Activated T-cell treated with anti-CD3 and anti-CD28 coated beads for 1 hour (primary cell): Measurements from ENCODE around the gene TMPRSS7.

Experiments
- DNase-seq: peaks from one replicate; pipeline ENCODE4 v3.0.0-alpha.2; 2020; ENCODE audit warnings: low read depth

Gene TMPRSS7

DNA sequence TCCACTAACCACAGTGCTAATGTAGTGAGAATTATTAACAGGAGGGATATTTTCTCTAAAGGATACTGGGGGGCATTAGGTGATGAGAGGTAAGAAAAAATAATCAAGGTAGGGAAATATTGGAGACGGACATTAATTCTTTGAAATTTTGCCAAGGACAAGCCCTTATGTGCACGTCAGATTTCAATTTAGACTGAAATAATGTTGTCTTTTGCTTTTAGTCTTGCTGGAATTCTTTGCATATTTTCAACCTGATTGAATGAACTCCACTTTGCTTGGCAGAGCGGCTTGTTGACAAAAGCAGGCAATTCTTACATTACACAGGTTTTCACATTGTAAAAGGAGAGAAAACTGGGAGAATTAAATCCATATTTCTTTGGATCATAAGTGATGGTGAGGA is 26.6 kb downstream of the TMPRSS7 start:
- no peak for DNase-seq

DNA sequence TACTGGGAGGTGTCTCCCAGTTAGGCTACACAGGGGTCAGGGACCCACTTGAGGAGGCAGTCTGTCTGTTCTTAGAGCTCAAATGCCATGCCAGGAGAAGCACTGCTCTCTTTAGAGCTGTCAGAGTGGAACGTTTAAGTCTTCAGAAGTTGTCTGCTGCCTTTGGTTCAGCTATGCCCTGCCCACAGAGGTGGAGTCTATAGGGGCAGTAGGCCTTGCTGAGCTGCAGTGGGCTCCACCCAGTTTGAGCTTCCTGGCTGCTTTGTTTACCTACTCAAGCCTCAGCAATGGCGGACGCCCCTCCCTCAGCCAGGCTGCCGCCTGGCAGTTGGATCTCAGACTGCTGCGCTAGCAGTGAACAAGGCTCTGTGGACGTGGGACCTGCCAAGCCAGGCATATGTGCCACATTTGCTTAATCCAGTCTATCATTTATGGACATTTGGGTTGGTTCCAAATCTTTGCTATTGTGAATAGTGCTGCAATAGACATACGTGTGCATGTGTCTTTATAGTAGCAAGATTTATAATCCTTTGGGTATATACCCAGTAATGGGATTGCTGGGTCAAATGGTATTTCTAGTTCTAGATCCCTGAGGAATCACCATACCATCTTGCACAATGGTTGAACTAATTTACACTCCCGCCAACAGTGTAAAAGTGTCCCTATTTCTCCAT is 38.0 kb downstream of the TMPRSS7 start:
- peak; percentile 48 for DNase-seq

DNA sequence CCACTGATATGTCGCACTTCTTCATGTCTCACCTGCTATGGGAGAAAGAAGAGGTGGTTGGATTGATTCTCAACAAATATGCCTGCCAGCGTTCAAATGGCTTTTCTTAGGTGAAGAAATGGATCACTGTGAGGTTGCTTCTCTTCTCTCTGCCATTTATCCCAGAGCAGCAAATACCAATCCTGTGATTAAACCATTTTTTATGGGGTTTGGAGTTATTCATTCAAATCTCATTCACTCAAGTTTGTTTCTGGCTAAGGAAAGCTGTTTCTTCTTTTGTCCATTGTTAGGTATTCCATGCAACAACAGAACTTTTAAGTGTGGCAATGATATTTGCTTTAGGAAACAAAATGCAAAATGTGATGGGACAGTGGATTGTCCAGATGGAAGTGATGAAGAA is 39.5 kb downstream of the TMPRSS7 start:
- no peak for DNase-seq

DNA sequence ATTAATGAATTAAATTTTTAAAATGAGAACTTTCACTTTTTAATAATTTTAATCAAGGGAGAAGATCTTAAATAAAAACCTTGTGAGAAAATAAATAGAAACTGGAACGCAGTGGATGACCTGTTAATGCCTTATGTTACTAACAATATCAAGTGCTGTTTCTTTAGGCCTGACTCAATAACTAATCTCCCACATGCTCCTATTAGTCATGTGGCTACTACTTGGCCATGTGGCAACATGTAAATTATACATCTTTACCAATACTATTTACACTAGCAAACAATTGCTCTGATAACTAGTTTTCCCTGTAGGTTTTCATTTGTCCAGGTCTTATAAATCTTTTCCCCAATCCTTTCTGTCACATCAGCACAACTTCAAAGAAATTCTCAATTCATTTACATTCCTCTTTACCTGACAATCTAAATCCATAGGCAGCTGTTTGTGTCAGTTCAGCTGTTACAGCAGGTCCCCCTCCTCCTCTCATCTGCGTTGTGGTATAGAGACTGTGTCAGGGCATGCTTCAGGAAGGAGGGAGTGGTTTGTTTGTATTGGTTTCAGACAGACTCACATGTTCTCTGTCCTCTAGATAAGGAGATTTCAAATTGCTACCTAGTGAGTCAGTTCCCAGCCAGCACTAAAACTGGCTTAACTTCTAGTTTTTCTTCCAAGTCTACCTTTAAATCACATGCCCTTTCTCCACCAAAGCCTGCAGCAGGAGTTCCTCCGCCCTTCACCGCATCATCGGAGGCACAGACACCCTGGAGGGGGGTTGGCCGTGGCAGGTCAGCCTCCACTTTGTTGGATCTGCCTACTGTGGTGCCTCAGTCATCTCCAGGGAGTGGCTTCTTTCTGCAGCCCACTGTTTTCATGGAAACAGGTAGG is 40.3 kb downstream of the TMPRSS7 start:
- DNase-seq: no peak

DNA sequence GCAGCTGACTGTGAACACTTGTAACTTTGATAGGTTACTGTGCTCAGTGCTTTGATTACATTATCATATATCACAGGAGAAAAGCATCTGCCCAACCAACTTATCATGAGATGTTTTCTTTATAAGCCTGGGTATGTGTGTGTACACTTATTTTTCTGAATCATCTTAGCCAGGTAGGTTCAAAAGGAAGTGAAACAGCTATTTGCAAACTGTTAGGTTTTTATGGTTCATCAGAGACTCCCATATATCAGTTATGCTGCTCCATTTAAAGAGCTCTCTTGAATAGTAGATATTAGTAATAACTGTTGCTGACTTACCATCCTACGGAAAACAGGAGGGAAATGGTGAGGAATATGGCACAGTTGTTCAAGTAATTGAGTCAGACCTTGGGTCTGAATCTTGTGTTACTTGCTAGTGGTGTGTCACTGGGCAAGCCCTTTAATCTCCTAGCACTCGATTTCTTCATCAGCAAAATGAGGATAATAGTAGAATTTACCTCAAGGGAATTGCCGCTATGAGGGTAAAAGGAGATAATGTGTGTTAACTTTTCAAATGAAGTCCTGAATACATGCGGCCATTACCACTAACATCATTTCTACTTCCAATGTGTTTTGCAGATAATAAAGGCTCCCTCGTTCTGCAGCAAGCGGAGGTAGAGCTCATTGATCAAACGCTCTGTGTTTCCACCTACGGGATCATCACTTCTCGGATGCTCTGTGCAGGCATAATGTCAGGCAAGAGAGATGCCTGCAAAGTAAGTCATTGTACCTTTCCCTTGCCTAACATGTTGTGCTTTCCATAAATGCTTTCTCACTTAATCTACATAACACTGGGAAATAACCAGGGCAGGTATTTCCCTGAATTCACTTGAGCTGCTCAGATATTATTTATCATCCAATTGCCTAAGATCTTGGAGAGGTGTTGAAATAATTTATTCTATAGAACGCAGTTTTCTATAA is 43.9 kb downstream of the TMPRSS7 start:
- DNase-seq: no peak

DNA sequence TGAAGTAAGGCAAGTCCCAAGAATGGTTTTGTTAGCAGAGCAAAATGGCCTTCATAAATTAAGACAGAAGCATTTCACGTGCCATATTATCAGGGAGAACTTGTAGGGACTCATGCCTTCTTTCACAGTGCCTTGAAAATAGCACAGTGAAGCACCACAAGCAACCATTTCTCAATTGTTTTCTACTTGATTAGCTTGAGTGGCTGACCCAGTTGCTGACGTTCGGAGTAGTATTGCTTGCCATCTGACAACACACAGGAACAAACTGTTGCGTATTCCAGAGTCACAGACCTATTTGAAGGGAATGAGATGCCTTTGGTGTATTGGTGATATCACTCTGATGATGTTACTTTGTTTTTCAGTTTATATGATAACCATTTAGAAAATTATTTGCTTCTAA is 48.7 kb downstream of the TMPRSS7 start:
- no peak for DNase-seq

DNA sequence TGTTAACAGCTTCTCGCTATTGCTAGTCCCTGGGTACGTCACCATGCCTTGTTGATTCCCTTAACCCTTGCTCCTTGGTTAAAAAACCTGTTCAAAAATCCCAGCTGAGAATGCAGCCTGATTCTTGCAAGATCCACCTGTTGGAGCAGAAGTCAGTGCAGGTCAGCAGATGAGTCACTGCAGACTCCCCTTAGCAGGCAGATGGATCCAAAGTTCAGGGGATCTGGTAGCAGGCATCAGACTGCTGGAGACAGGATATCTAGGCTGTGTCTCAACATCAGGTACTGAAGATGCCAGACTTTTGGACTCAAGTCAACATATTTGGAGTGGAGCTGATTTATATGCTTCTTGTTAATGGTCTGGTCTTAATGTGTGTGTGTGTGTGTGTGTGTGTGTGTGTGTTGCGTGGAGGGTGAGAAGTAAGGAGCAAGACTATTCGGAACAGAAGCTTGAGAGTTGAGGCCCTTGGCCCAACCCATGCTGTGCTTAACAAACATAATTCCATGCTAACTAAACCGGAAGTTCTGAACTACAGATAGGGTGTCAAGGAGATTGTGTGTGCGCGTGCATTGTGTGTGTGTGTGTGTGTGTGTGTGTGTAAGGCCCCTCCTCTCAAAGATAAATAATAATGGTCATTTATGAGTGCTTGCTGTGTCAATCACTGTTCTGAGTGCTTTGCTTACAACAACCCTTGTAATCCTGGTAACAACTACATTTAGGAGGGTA is 50.6 kb downstream of the TMPRSS7 start:
- no peak for DNase-seq

DNA sequence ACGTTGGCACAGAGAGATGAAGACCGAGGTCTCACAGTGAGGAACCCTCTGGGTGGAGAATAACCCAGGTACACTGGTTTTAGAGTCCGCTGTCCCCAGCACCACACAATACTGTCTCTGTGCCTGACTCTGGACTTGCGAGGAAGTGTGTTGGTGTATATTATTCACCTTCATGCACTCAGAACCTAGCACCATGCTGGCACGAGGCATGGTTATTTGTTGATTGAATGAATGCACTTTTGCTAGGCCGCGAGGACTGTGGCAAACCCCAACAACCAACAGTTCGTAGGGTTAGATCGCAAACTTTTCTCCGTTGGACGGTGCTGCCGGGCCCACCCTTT is 51.2 kb downstream of the TMPRSS7 start:
- no peak for DNase-seq

GRCh38 chr3:112086076-112086854 is 51.7 kb downstream of the TMPRSS7 start, which contains the start of gene C3orf52:
Gene C3orf52, plus strand, starts transcription at chr3:112086389. Its CDS starts 19 bp downstream, at chr3:112086408.
- DNase-seq: peak; percentile 36

- DNase-seq: no peak
Measured at GRCh38 chr3:112086875-112087524, 52.5 kb downstream of the TMPRSS7 start.

DNA sequence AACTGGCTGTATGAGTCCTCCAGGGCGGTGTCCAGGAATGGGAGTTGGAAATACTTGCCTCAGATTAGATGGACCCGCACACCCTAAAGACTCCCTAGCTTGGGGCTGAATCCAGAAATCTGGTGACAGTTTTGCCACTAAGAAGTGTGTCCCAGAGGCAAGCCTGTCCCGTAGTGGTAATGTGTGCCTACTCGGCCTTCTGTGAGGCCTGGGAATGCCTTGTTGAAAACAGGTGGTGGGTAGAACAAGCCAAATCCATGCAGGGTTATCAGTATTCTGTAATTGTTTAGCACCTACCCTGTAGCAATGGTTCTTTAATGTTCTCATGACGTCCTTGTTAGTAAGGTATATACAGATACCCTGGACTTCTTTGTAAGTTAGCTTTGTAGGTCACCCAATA is 53.2 kb downstream of the TMPRSS7 start:
- no peak for DNase-seq

DNA sequence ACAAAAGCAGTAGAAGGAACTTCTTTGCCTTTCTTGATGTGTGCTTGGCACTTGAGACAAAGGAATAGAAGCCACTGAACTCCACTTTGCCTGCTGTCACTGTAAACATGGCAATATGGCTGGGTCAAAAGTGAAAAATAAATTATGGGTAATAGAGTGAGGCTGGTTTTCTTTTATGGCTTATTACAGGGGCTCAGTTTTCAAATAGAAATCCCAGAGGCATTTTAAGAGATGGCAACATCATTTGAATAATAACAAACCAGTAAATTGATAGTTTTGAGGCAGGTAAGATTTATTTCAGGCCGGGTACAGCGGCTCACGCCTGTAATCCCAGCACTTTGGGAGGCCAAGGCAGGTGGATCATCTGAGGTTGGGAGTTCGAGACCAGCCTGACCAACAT is 54.4 kb downstream of the TMPRSS7 start:
- no peak for DNase-seq

GRCh38 chr3:112089956-112090886 is 55.7 kb downstream of the TMPRSS7 start:
- DNase-seq: no peak

GRCh38 chr3:112090887-112091586 is 56.5 kb downstream of the TMPRSS7 start:
- no peak for DNase-seq

DNA sequence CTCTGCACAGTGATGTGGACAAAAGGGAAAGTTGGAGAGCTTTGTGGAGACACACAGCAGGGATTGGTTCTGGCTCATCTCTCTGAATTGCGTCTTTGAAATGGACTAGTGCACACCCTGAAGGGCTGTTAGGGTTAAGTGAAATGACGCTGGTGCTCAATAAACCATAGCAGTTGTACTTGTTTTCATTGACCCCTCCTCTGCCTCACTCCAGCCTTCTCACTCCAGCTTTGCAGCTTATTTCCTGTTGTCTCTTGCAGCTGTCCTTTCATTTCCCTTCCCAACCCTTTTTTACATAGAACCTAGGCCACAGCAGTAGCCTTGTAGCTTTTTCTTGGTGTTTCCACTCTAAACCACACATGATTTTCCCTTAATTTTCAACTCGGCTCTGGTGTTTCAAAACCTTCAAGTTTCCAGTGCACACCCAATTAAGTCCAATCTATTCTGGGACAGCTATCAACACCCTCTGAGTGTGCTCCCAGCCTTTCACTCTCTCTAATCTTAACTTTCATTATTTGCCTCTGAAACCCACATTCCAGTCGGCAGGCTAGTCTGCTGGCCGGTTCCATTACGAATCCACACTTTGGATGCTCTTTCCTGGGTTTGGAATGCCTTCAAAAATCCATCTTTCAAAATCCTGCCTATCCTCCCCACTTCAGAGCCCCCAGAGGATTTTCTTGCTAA is 58.1 kb downstream of the TMPRSS7 start:
- DNase-seq: no peak

DNA sequence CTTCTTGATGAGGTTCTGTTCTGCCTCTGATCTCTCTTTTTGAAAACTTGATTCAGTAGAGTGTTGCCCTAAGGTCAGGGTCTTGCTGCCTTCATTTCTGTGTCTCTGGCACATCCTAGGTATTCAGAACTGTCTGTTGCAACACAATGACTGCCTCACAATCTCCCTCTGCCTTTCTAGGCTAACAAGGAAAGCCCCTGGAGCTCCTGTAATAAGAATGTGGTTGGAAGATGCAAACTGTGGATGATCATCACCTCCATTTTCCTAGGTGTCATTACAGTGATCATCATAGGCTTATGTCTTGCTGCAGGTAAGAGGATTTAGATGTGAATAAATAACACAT is 58.6 kb downstream of the TMPRSS7 start:
- DNase-seq: no peak

DNA sequence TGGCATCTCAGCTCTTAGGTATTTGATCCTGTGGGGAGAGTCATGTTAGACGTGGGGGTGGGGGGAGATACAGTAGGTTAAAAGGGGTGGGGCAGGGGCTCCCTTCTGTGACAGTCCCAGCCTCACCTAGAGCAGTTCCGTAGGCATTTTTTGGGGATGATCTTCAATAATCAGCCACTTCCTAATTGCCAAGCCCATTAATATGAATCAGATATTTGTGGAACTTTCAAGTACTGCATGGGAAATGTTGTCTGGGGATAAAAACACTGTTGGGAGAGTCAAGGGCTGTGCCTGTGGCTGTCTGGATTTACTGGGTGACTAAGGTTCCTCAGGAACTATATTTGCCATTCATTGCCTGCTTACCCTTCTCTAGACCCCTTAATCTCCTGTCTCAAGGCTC is 61.2 kb downstream of the TMPRSS7 start:
- no peak for DNase-seq

- no peak for DNase-seq
Measured at GRCh38 chr3:112096176-112096575, 61.6 kb downstream of the TMPRSS7 start.
